GM19467 (cell line): ENCODE results near the gene USP36.

Experiments used
- ATAC-seq: cut with Tn5 transposase; IDR thresholded peaks from one replicate; pipeline ENCODE4 v1.9.1; 2021; ENCODE audit warnings: mild to moderate bottlenecking, moderate library complexity; ENCODE audit not compliant: unreplicated experiment

Gene USP36

DNA sequence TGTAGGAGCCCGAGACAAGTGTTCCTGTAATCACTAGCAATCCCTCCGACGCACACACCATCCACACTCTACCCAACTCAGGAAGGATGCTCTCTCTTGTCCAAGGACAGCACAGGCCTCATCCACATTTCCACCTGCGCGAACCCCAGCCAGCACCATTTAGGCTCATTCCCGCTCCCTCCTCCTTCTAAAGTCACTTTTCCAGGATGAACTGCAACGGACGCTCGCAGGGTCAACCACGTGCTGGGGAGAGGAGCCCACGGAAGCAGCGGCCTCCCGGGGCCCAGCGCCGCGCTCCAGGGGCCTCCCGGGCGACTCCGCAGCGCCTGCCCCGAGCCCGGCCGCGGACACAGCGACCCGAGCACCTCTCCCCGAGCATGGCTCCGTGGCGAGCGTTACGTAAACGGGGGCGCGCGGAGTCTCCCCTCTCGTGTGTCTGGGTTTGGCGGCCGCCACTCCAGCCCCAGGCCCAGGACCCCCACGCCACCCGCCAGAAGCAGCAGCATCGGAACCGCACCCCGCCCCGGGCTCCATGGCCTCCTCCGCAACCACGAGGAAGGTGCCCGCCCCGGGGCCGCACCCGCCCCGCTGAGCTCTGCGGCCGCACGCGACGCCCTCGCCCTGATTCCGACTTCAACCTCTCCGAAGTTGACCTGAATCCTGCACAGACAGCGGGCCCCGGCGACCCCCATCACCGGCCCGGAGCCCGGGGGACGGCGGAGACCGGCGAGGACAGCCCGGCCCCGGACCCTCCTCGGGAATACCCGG, 668 bp downstream of the USP36 start:
- ATAC-seq, result peak; percentile 6

GRCh38 chr17:78839235-78839761, 1.3 kb downstream of the USP36 start:
- no peak for ATAC-seq

DNA sequence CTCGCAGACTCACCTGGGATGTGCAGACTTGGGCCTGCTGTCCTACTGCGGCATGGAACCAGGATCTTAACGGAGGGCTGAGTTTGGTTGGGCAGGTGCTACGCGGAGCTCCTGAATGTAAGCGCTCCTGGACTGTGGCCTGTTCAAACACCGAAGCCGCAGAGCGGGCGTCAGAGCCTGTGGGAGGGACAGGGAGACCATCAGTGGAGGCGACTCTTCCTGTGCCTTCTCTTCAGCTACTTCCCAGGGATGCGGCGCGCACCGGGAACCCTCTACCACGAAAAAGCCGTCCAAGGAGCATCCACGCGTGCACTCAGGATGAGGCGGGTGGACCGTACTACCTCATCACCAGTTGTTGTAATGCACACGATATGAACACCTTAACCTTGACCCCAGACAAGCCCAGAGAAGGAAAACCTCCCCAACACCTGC, 2.0 kb downstream of the USP36 start:
- no peak for ATAC-seq

DNA sequence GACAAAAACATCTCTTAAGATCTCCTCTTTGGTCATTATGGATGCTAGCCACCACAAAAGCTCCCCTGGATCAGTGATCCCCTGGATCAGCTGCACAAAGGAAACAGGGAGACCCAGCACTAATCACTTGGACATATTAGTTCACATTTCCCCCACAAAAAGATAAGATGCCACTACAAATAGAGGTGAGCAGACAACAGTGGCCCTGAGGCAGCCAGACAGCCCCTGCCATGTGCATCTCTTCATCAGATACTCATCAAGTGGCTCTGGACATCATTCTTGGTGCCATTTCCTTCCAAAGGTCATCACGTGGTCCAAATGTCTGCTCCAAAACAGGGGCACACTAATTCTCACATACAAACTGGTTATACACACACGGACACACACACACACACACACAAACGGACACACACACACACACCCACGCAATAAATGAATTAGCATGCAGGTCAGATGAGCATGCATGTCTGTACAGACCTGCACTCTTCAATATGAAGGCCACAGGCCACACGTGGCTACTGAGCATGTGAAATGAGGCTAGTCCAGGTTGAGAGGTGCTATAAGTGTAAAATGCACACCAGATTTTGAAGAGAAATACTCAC, 4.1 kb downstream of the USP36 start:
- no peak for ATAC-seq

DNA sequence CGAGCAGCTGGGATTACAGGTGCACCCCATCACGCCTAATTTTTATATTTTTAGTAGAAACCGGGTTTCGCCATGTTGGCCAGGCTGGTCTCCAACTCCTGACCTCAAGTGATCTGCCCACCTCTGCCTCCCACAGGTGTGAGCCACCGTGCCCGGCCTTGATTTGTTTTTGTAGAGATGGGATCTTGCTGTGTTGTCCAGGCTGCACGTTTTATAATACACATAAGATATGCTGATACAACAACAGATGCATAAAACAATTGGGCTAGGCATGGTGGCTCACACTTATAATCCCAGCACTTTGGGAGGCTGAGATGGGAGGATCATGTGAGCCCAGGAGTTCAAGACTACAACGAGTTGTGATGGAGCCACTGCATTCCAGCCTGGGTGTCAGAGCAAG, 6.0 kb downstream of the USP36 start:
- no peak for ATAC-seq

- ATAC-seq, result no peak
These were observed 8.1 kb downstream of the USP36 start for GRCh38 chr17:78832541-78832810.

DNA sequence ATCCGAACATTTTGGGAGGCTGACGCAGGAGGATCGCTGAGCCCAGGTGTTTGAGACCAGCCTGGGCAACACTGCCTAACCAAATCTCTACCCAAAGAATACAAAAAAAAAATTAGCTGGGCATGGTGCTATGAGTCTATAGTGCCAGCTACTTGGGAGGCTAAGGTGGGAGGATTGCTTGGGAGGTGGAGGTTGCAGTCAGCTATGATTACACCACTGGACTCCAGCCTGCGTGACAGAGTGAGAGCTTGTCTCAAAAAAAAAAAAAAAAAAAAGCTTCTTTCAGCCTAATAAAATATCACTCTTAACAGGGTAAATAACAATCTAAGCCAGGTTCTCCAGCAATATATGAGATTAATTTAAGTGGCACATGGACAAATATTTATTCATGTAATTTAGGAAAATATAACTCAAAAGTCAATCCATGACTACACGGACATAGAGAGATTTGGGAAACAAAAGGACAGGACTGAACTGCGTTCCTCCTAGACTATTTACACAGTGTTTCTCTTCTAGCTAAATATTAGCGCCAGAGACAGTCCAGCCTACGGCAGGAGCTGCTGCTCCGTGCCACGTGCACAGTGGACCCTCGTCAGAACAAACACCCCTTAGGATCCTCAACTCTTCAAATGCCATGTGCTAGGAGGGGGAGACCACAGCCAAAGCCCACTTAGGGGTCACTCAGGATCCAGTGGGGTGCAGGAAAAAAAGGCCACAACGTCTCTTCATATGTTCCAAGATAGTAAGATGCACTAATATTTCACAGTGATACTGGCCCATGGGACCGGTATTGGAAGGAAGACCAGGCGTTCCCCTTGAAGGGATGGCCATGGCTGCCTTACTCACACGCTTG, 8.7 kb downstream of the USP36 start:
- ATAC-seq, result no peak

DNA sequence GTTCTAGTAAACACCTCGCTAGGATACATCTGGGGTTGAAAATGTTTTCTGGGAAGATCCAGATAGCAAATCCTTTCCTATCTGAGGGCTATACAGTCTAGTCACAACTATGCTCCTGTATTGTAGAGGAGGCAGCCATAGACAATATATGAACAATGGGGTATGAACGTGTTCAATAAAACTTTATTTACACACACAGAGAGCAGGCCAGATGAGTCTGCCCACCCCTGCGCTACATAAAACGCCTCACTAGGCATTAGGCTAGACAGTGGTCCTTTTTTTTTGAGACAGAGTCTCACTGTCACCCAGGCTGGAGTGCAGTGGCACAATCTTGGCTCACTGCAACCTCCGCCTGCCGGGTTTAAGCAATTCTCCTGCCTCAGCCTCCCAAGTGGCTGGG, 11.1 kb downstream of the USP36 start:
- ATAC-seq, result no peak

- ATAC-seq, result no peak
These were observed 12.0 kb downstream of the USP36 start for GRCh38 chr17:78828470-78829185.

DNA sequence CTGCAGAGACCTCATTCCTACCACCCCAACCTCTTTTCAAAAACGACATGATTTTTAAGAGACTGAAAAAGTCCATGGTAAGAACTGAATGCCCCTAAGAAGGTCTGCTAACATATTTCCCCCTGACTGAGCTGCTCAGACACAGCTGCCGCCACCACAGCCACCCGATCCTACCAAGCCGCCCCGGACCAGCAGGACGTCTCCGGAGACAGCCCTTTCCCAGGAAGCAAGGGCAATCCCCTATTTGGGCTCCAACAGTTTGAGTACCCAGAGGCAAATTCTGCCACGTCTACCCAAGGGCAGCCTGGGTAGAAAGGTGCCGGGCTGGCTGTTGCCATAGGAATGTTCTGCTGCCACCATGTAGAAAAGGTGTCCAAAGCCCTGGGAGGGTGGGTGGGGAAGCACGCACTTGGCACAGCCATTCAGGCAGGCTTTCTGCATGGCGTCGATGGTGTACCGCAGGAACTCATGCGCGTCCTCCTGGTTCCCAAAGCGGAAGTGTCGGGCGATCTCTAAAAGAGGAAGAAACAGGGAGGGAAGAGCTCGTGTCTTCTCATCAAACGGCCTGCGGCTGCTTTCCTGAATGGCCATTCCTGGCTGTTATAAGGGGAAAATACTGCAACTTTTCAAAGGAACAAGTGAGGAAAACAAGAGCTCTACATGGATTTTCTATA, 13.6 kb downstream of the USP36 start:
- no peak for ATAC-seq

- no peak for ATAC-seq
These were observed 14.2 kb downstream of the USP36 start for GRCh38 chr17:78826421-78826820.

DNA sequence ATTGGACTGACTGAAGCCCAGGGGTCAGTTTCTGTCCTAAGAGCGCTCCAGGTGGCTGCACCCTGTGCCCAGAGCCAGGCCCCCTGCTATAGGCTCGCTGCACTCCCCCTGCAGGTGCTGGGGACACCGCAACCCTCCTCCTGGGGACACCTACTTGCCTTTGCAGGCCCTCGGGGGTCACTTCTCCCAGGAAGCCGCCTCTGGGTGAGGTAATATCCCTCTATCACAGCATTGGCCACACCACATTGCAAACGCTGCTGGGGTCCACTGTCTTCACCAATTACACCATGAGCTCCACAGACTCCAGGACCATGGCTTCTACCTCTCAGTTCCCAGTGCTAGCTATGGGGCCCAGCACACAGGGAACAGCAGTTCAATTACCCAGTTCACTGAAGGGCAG, 14.9 kb downstream of the USP36 start:
- ATAC-seq, result no peak

DNA sequence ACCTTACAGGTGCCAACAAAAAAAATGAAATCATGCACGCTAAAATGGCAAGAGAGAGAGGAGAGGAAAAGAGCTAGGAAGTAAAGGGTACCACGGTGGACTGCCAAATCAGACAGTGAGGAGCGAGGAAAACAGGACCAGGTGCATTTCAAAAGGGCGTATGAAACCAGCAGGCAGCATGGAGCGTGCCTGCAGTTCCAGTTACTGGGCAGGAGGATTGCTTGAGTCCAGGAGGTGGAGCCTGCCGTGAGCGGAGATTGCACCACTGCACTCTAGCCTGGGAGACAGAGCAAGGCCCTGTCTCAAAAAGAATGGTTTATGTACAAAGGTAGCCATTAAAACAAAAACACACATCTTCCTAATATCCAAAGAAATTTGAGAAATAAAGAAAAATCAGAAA, 16.4 kb downstream of the USP36 start:
- no peak for ATAC-seq

GRCh38 chr17:78823282-78824046, 17.1 kb downstream of the USP36 start:
- ATAC-seq, result no peak

- ATAC-seq, result no peak
These were observed 18.1 kb downstream of the USP36 start for GRCh38 chr17:78822552-78822951.

DNA sequence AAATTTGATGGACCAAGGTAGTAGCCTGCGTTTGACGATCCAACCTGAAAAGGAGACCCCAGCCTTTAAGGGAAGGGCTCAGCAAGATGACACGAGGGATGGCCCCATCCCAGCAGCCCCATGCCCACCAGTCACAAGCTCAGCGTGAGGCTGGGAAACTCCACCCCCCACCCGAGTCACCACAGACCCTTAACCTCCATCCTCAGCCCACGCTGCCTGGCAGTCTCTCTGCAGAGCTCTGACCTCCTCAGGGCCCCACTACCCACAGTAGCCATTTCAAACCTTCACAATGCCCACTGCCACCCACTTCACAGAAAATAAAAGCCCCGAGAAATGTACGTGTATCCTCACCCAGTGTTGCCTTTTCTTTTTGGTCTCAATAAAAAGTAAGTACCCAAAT, 18.7 kb downstream of the USP36 start:
- ATAC-seq, result no peak

DNA sequence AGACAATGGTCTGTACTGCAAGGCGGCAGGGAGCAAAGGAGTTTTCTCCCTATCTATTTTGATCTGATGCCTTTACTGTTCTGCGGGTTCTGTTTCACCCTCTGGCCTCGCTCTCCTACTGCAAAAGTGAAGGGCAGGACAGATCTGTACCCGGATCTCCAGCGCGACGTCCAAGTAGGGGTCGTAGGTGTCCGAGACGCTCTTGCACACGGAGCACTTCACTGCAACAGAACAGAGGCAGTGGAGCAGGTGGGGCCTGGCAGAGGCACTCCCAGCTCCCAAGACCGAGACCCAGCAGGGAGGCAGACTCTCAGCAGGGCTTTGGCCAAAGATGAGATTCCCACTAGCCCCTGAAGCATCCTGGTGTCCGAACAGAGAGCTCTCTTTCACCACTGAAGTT, 19.8 kb downstream of the USP36 start:
- ATAC-seq, result no peak

DNA sequence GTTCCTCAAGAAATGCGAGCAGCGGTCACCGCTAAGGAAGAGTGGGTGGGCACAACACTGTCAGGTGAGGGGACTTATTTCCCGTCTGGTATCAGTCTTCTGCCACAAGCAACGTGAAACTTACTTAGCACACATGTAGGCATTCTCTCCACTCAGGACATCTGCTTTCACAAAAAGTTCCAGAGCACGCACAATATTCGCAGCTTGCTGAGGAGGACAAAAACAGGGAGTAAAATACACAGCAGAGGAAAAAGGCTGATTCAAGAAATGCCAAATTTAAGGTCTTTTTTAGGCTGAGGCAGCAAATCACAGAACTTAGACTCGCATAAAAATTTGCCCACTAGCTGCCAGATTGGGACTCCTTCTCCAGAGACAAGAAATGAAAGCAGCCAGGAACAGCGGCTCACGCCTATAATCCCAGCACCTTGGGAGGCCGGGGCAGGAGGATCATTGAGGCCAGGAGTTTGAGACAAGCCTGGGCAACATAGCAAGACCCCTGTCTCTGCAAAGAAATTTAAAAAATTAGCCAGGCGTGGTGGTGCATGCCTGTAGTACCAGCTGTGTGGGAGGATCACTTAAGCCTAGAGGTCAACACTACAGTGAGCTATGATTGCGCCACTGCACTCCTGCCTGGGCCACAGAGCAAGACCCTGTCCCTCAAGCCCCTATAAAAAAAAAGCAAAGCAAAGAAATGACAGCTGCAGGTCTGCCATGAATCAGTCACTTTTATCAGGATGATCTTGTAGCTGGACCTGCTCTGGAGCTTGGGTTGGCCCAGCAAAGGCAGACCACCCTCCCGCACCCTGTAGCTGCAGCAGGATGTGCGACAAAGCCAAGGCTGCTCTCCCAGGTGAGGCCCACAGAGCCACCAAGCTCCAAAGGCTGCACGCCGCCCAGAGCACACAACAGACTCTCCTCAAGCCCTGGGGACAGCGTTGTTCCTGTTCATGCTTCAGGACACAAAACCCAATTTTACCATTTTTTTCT, 20.5 kb downstream of the USP36 start:
- ATAC-seq, result no peak

DNA sequence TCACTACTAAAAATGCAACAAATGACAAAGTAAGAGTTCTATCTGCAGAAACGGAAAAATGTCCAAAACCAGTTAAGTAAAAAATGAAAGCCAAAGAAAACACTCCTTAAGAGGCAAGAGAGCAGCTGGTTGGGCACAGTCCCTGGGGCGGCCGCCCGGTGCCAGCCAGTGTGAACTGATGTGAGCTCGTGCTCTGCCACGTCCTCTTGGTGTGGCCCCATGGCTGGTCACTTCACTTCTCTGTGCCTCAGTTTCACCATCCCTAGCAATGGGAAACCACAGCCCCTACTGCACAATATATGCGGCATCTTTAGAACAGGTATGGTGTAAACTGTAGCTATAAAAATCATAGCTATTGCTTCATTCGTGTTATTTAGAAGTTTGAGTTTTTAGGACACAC, 21.2 kb downstream of the USP36 start:
- ATAC-seq, result no peak
